GM18499 (cell line): ENCODE results near the gene PYGB.
"Not testable (repeated sequence)": the region's sequence is repeated elsewhere in the genome, so short reads cannot be mapped to it uniquely, and the experiment has no call there.

Experiments used
- ATAC-seq: cut with Tn5 transposase; IDR thresholded peaks from one replicate; pipeline ENCODE4 v1.9.1; 2021; ENCODE audit warnings: moderate number of reproducible peaks; ENCODE audit not compliant: insufficient read depth, unreplicated experiment

Gene PYGB

DNA sequence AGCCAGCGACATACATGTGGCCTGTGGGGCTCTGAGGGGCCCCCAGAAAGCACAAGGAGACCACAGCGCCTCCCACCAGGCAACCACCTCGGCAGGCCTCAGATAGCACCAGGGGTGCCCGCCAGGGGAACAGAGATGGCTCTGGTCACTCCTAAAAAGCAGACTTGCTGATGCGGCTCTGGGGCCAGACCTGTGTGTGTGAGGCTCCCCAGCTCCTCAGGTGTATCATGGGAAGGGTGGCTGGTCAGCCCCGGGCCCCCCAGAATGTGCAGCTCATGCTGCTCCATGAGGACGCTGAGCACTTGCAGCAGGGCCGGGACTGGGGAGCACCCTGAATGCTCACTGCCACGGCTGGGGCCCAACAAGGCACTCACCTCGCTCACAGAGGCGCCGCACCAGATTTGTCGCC, 60.2 kb downstream of the PYGB start:
- ATAC-seq, result no peak

DNA sequence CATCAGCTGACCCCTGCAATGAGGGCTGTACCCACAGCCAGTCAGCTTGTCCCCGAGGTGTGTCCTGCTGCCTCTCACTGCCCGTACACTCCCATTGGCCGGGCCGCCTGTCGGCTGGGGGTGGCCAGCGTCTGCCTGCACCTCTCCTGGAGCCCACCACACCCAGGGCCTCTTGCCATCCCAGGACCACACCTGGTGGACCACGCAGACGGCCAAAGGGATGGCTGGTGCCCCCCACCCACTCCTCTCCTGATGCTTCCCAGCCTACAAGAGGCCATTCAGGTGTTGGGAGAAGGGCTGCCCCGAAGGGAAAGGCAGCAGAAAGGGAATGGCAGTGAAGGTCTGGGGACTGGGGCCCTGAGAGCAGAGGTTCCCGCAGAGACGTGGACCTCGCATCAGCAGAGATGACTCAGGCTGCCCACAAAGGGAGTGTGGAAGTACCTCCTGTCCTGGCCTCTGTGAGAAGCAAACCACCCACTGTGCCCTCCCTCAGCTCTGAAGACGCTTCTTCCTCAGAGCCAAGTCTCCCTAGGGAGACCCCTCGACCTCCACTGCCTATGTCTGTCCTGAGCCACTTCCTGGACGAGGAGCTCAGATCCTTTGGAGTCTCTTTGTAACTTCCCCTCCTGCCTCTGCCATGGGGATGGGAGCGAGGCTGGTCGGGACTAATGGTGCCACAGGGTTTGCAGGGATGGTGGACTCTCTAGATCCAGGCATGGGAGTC, 60.9 kb downstream of the PYGB start:
- ATAC-seq, result no peak

DNA sequence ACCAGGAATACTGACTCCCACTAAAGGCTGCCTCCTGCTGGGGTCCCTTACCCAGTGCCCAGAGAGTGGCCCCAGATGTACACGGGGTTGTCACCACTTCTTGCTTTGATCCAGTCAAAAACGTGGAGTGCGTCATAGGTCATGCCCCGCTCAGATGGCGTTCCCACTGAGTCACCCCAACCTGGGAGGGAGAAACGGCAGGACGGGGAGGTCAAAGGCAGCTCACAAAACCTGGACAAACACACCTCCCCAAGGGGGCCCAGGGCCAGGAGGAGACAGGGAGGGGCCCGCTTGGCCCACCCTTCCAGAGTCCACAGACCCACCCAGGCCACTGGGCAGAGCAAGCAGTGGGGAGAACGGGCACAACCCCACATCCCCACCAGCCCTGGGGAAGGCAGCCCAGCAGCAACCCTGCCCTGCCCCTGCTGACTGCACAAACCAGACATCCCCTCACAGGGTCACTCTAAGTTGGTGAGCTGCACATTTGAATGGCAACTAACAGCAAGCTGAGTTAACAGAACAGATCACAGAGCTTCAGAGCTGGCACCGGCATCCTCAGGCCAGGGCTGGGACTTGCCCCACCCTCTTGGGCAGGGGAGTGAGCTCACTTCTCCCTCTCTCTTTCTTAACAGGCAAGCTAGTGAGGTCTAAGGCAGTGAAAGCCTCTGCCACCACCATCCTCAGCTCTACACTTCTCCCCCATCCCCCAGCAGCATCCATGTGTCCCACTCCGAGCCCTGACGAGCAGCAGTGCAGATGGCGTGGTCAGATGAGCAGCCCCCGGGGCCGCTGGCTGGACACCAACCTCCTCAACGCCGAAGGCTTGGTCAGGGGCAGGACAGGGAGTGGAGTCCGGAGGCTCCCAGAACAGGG, 61.7 kb downstream of the PYGB start:
- ATAC-seq, result no peak

DNA sequence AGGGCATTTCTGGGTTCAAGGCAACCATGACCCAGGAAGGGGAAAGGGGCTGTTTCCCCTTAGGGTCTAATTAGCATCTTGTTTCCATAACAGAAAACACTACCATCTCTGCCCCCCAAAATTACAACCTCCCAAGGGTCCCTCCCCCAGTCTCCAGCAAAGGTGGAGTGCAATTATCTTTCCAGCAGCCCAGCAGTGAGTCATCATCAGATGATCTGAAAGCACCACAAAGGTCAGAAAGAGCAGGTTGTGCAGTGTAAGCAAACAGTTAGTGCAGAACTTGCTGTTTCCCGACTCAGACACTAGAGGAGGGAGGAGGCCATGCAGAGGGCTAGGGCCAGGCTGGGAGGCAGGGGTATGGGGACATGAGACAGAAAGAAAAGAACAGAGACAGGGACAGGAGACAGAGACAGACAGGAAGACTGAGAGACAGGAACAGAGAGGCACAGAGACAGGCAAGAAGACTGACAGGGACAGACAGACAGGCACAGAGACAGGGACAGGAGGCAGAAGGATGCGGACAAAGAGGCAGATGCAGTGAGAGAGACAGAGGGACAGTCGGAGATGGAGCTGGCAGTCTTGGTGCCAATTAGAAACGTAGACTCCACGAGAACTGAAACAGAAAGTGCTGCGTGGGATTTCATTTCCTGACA, 62.5 kb downstream of the PYGB start:
- peak; percentile 93 for ATAC-seq

DNA sequence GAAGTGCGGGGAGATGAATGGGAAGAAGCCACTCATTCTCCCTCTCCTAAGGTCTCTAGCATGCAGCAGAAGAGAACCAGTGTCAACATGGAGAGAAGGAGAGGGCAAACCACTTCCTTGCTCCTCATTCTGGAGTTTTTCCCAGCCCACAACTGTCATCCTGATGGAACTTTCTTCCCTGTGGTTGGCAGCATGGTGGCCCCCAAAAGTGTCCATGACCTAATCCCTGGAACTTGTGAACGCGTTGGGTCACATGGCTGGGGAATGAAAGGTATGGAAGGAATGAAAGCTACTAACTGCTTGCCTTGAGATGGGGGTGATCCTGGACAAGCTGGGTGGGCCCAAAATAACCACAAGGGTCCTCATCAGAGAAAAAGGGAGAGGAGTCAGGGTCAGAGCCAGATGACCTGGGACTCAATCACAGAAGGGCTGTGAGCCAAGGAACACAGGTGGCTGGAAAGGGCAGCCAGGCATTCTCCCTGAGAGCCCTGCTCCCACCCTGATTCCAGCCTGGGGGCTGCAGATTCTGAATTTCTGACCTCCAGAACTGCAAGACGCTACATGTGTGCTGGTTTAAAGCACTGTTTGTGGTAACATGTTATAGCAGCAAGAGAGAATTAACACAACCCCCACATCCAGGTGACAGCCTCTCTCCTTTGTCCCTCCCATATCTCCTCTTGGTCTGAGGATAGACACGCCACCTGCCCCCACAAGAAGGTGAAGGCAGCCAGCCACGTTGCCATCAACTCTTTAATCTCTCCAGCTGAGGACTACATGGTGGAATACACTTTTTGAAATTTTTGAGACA, 63.2 kb downstream of the PYGB start:
- no peak for ATAC-seq

DNA sequence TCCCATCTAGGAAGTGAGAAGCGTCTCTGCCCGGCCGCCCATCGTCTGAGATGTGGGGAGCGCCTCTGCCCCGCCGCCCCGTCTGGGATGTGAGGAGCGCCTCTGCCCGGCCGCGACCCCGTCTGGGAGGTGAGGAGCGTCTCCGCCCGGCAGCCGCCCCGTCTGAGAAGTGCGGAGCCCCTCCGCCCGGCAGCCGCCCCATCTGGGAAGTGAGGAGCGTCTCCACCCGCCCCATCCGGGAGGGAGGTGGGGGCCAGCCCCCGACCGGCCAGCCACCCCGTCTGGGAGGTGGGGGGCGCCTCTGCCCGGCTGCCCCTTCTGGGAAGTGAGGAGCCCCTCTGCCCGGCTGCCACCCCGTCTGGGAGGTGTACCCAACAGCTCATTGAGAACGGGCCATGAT, 64.8 kb downstream of the PYGB start:
- ATAC-seq, result not testable (repeated sequence)

DNA sequence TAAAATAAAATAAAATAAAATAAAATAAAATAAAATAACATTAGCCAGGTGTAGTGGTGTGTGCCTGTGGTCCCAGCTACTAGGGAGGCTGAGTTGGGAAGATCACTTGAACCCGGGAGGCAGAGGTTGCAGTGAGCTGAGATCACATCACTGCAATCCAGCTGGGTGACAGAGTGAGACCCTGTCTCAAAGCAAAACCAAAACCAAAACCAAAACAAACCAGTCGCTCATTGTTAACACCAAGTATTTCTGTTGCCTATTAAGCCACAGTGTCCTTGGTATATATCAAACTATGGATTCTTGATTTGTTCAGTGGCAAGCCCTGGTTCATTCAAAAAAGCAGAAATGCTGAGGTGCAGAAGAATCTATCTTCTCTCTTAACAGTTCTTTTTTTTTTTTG, 65.7 kb downstream of the PYGB start:
- no peak for ATAC-seq

DNA sequence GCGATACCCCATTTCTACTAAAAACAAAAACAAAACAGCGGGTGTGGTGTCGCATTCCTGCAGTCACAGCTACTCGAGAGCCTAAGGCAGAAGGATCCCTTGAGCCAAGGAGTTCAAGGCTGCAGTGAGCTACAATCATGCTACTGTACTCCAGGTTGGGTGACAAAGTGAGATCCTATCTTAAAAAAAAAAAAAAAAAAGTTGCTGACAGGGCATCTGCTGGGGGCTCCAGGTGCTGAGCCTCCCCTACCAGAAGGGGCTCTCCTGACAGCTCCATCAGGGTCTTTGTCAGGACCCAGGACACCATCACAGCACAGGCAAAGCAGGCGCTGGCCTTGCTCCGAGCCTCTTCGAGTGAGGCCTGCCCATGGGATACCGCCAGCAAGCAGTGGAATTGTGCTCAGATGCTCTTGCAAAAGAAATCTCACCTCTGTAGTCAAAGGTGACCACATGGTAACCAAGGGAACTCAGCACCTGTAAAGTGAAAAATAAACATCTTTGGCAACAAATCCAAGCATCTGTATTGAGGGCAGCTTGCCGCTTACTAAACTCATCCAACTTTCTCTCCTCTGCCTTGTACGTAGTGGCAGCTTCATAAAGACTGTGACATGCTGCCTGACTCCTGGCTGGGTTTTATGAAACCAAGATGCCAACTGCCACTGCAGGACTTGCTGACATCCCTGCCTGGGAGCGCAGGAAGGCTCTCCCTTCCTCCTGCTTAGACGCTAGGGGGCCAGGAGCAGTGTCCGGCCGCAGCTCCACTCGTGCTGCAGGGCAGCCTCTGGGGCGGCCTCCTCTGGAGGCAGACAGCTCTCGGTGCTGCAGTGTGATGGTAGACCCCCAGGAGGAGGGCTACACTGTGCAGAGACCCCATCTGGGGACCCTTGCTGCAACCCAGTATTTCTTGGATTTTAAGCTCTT, 66.9 kb downstream of the PYGB start:
- ATAC-seq, result no peak

DNA sequence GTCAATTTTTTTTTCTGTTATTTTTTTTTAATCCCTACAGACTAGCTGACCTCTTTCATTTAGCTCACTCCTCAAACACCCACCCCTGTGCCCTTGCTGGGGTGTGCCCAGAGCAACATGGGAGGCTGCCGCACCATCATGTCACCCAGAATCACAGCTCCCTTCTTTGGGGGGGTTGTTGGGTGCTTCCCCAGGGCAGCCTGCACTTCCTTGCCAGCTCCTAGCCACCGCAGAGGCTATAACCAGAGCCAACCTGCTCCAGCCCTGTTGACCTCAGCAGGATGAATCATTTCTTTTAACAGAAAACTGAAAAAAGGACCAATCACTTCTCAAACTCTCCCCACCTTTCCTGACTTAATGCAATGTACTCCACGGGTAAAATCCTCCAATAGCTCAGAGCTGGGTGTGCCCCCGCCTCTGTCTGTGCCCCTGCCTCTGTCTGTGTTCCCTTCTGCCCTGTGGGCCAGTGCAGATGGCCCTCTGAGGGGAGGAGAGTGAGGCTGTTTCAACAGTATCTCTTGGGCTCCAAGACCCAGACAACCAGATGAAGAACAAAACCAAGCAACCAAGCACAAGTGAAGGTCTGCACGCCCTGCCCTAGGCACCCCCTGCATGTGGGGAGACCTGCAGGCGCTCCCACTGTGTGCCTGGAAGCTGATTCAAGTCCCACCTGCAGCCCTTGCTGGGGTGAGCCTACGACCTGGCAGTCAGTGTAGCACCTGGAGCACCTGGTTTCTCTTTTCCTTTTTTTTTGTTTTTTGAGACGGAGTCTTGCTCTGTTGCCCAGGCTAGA, 67.7 kb downstream of the PYGB start:
- ATAC-seq, result no peak

DNA sequence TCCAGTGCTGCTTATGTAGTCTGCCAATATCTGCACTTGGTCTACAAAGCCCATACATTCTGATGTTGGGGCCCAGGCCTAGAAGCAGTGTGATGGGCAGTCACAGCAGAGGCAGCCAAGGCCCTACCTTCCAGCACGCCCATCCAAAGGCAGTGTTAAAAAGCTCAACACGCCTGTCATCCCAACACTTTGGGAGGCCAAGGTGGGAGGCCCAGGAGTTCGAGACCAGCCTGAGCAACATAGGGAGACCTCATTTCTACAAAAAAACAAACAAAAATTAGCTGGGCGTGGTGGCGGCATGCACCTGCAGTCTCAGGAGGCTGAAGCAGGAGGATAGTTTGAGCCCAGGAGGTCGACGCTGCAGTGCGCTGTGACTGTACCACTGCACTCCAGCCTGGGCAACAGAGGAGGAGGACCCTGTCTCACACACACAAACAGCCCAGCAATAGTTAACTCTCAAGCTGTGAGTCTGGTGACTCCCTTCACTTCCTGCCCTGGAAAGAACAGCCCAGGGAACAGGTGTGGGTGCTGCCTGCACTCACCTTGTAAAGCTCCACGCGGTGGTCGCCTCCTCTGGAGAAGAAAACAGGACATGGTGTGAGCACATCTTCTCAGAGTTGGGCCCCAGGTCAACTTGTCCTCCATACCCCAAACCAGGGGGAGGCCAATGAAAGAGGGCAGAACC, 68.8 kb downstream of the PYGB start:
- ATAC-seq, result no peak

DNA sequence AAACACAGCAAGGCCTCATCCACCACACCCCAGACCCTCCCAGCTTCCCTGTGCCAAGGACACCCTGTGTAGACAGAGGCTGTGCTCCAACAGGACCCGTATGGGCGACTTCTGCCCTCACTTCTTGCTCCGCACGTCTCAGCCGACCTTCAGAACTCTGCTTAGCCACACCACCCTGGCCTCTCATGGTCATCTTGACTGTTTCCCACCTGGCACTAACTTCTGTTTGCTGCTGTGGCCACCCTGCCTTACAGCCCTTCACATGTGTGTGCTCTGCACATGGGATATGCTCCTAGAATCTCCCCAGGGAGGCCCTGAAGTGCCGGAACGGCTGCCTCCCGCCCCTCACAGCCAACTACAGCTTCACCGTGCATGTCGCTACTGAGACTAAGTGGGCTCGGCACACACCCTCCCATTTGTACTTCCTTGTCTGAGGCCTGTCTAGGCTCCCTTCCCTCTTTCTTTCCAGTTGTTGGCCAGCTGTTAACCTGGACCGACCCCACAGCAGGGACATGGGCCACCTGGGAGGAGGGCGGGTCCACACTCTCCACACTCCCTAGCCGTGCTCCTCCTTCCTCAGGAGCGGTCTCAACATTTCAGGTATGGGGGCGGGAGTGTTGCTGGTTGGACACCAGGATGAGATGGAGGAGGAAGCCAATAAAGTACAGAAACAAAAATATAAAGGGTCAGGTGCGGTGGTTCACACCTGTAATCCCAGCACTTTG, 69.6 kb downstream of the PYGB start:
- ATAC-seq, result no peak

DNA sequence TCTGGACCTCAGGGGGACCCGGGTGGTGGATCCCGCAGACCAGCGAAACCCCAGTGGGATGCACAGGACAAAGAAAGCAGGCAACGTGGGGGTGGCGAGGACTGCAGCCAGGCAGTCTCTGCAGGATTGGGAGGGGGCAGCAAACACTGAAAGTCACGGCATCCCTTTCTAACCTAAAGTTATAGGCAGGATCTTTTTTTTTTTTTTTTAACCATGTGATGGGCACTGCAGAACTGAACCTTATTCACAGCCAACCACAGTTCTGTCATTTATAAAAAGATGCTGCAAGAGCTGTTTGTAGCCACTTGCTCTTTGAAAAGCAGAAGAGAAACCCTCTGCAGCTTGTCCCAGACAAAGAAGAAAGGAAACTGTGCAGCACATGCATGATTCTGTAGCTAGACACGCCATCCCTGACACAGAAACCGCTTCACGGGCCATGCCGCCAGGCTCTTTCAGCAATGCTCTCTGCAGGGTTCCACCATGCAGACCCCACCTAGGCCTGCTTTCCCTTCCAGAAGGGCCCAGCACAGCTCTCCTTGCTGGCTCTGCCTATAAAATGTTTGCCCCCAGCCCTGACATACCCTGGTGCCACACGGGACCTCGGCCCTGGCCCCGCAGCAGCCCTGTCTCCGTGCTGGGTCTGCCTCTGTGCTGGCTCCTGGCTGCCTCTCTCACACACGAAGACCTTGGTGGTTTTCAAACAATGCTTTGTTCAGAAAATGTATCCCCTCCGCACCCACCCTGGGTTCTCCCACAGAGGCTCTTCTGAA, 70.8 kb downstream of the PYGB start:
- ATAC-seq, result peak; percentile 89

DNA sequence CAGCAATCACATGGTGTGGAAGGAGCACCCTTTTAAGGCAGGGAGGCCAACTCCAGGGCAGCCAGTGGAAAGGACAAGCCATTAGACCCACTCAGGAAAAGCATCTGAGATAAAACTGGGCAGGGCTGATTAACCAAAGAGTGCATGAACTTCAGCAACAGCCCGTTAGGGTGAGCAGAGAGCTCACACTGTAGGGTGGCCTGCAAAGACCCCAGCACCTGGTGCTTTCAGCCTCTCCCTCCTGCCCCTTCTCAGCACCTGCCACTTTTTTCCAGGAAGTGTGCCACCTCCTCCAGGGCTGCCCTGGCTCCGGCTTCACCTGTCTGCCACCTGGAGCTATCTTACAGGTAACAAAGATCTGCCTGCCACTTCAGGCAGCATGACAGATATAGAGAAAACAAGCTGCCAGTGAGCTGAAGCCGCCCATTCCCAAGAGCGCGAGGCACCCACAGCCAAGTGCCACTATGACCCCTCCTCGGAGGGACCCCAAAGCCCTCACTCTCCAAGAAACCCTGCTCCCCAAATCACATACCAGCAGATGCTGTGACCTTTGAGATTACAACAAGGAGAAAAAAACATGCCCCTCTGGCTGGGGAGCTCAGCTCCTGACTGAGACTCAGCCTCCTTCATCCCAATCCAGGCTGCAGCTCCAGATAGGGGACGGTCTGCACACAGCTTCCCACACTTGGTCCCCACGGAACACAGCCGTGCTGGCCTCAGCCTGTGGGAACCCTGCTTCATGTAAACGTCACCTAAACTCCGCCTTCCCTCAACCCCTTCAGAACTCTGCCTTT, 71.6 kb downstream of the PYGB start:
- no peak for ATAC-seq

DNA sequence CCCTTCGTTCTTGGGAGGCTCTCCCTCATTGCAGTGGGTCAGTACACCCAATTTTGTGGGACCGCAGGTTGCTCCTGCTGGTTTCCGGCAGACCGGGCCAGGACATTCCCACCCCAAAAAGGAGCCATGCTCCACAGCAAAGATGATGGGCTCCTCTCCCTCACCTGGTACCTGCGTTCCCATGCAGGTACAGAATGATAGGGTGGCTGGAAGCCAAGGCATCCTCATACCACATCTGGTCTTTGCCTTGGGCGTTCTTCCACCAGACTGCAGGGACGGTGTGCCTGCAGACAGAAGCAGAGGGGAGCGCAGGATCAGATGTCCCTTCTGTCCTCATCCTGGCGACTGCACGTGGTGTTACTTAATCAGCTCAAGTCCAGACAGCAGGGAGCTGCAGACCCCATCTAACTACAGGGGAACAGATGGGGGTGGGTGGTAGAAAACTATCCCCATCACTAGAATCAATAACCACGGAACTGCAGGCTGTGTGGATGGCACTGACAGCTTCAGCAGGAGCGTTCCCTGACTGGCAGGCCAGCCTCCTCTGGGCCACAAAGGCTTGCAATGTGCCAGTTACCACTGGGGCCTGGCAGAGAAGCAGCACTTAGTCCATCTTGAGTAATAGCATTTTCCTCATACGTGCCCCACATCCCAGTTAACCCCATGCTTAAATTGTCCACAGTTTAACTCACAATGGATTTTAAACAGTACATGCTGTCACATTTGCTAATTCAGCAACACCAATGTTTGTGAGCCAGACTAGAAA, 72.3 kb downstream of the PYGB start:
- no peak for ATAC-seq

DNA sequence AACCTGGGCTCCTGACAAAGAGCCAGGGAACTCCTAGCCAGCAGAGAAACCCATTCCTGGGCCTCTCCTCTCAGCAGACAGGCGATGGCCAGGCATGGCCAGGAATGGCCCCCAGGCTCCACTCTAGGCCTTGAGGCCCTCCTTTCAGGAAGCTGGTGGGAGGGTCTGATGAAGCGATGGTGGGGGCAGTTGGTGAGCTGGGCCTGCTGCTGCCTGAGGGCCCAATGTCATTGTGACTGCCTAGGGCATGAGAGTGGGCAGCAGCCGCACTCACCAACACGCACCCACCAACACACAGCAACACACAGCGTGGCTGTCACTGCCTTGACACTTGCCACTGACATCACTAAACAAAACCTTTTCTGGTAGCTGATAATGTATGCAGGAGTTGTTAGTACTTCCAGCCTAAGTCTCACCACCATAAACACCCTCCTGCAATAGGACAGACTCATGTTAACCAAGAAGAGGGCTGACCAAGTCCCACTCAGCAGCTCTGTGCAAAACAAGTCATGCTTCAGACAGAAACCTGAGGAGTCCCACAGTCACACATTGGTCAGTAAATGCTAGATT, 73.5 kb downstream of the PYGB start:
- no peak for ATAC-seq
